HCT116 (cell line): ENCODE measurements around the gene HCN1.

Experiments
- CEBPB ChIP-seq: IDR thresholded peaks from 2 replicates; pipeline ENCODE4 v1.6.1; 2012; ENCODE audit warnings: low read depth
- EZH2 ChIP-seq: fragments of 200-600 bp; sonication (generic); IDR thresholded peaks from 2 replicates; pipeline ENCODE4 v1.6.1; 2017; ENCODE audit warnings: antibody characterized with exemption, mixed run types
- FOSL1 ChIP-seq: IDR thresholded peaks from 2 replicates; pipeline ENCODE4 v1.6.1; 2012; ENCODE audit warnings: low read depth
- JUND ChIP-seq: IDR thresholded peaks from 2 replicates; pipeline ENCODE4 v1.6.1; 2012
- POLR2A ChIP-seq: IDR thresholded peaks from 2 replicates; pipeline ENCODE4 v1.7.0; 2011; ENCODE audit warnings: borderline replicate concordance; ENCODE audit not compliant: insufficient read depth, insufficient read length; ENCODE audit errors: extremely low read depth
- POLR2AphosphoS5 ChIP-seq: IDR thresholded peaks from 2 replicates; pipeline ENCODE4 v1.6.1; 2011; ENCODE audit warnings: mild to moderate bottlenecking, low read depth, low read length, moderate library complexity
- REST ChIP-seq: IDR thresholded peaks from 2 replicates; pipeline ENCODE4 v1.6.1; 2012; ENCODE audit warnings: low read depth
- SIN3A ChIP-seq: IDR thresholded peaks from 2 replicates; pipeline ENCODE4 v1.6.1; 2012; ENCODE audit warnings: low read depth
- SP1 ChIP-seq: IDR thresholded peaks from 2 replicates; pipeline ENCODE4 v1.6.1; 2012; ENCODE audit warnings: low read depth
- YY1 ChIP-seq: IDR thresholded peaks from 2 replicates; pipeline ENCODE4 v1.6.1; 2011; ENCODE audit warnings: low read length, low read depth, moderate library complexity, mild to moderate bottlenecking; ENCODE audit not compliant: insufficient replicate concordance; ENCODE audit errors: extremely low read depth
- ZBTB33 ChIP-seq: IDR thresholded peaks from 2 replicates; pipeline ENCODE4 v1.6.1; 2011; ENCODE audit warnings: mild to moderate bottlenecking, low read length, moderate library complexity; ENCODE audit not compliant: insufficient replicate concordance; ENCODE audit errors: extremely low read depth
- TF ChIP-seq, protein P1 (sequence below), 3 experiments: fragments of 200-600 bp in 1 of 3; sonication (generic) in 1 of 3; IDR thresholded peaks in 2 of 3; conservative IDR thresholded peaks in 1 of 3; 2 replicates each; pipeline ENCODE4 v1.5.1; 2012 to 2017; ENCODE audit warnings: low read depth in 2 of 3, low read length in 2 of 3, antibody characterized with exemption in 1 of 3, borderline replicate concordance in 1 of 3, control low read depth in 1 of 3, mild to moderate bottlenecking in 1 of 3, mixed read lengths in 1 of 3, mixed run types in 1 of 3, moderate library complexity in 1 of 3; ENCODE audit not compliant: insufficient read depth in 1 of 3
- TF ChIP-seq, protein P2 (sequence below): IDR thresholded peaks from 2 replicates; pipeline ENCODE4 v1.6.1; 2012
- TF ChIP-seq, protein P3 (sequence below): IDR thresholded peaks from 2 replicates; pipeline ENCODE4 v1.6.1; 2012

DNA sequence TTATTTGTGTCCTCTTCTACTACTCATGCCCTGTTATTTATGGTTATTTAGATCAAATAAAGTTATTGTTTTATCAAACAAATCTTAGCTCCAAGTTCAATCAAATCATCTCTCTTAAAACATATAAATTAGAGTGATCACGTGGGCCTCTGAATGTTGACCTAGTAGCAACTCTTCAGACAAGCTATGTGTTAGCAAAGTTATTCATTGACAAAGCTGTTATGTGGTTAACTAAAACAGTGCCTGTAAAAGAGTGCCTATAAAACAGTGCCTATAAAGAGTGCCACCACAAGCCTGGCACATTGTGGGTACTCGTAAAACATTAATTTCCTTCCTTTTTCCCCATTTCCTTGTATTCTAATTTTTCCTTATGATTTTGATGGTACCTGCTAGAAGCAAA, 421.9 kb downstream of the HCN1 start:
- TF ChIP-seq, protein P1, sequence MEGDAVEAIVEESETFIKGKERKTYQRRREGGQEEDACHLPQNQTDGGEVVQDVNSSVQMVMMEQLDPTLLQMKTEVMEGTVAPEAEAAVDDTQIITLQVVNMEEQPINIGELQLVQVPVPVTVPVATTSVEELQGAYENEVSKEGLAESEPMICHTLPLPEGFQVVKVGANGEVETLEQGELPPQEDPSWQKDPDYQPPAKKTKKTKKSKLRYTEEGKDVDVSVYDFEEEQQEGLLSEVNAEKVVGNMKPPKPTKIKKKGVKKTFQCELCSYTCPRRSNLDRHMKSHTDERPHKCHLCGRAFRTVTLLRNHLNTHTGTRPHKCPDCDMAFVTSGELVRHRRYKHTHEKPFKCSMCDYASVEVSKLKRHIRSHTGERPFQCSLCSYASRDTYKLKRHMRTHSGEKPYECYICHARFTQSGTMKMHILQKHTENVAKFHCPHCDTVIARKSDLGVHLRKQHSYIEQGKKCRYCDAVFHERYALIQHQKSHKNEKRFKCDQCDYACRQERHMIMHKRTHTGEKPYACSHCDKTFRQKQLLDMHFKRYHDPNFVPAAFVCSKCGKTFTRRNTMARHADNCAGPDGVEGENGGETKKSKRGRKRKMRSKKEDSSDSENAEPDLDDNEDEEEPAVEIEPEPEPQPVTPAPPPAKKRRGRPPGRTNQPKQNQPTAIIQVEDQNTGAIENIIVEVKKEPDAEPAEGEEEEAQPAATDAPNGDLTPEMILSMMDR (IDR thresholded peaks at IDR 0.05 in 2 of 3, conservative IDR thresholded peaks at IDR 0.05 in 1 of 3; ENCODE audit: borderline replicate concordance in 1 of 3, insufficient read depth in 1 of 3, low read depth in 2 of 3, low read length in 2 of 3), result no peak
- TF ChIP-seq POLR2AphosphoS5 (no peak), POLR2A (no peak), FOSL1 (no peak), EZH2 (no peak), YY1 (no peak), CEBPB (no peak), ZBTB33 (no peak), SP1 (no peak), JUND (no peak), SIN3A (no peak), REST (no peak)
- TF ChIP-seq, protein P2, sequence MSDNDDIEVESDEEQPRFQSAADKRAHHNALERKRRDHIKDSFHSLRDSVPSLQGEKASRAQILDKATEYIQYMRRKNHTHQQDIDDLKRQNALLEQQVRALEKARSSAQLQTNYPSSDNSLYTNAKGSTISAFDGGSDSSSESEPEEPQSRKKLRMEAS, result no peak
- TF ChIP-seq, protein P3, sequence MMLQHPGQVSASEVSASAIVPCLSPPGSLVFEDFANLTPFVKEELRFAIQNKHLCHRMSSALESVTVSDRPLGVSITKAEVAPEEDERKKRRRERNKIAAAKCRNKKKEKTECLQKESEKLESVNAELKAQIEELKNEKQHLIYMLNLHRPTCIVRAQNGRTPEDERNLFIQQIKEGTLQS, result no peak
